Endothelial cell (in vitro differentiated cells): ENCODE measurements around the gene SAG. TPM values are rescaled to one million over a fixed set of nuclear protein-coding genes. Genes with fewer than 3 reads are reported as not detected.

Experiments
- DNase-seq: peaks from one replicate; pipeline ENCODE4 v3.0.0; 2021; ENCODE audit warnings: low spot score
- H3K27ac Mint-ChIP-seq: one replicate; pipeline ENCODE4 v1.8.0; 2021; ENCODE audit warnings: mixed read lengths, inconsistent platforms; ENCODE audit not compliant: unreplicated experiment
- H3K27me3 Mint-ChIP-seq: one replicate; pipeline ENCODE4 v1.8.0; 2021; ENCODE audit warnings: mild to moderate bottlenecking, moderate library complexity, mixed read lengths, inconsistent platforms; ENCODE audit not compliant: unreplicated experiment
- H3K36me3 Mint-ChIP-seq: one replicate; pipeline ENCODE4 v1.8.0; 2021; ENCODE audit warnings: mild to moderate bottlenecking, low read depth, mixed read lengths, inconsistent platforms; ENCODE audit not compliant: unreplicated experiment
- H3K4me1 Mint-ChIP-seq: one replicate; pipeline ENCODE4 v1.8.0; 2021; ENCODE audit warnings: mild to moderate bottlenecking, mixed read lengths, inconsistent platforms; ENCODE audit not compliant: unreplicated experiment
- H3K4me3 Mint-ChIP-seq: one replicate; pipeline ENCODE4 v1.8.0; 2021; ENCODE audit warnings: mild to moderate bottlenecking, mixed read lengths, inconsistent platforms; ENCODE audit not compliant: unreplicated experiment
- H3K9me3 Mint-ChIP-seq: one replicate; pipeline ENCODE4 v1.8.0; 2021; ENCODE audit warnings: mixed read lengths, inconsistent platforms; ENCODE audit not compliant: unreplicated experiment
- total RNA-seq: library from RNA; stranded (reverse); fragmentation: NEBNext Ultra II Directional; extraction: Animal tissue kit (Norgen Biotek cat#: 25700); gene quantifications from one replicate; pipeline ENCODE4 v1.2.1, GENCODE V29; 2021; ENCODE audit not compliant: unreplicated experiment
- TF ChIP-seq, protein P1 (sequence below): fragments of 200-600 bp; sonication (generic); IDR thresholded peaks from one replicate; pipeline ENCODE4 v1.5.0; 2021; ENCODE audit warnings: antibody characterized with exemption; ENCODE audit not compliant: unreplicated experiment

Gene SAG
- total RNA-seq, 1 donor from 2014 or later: not detected

DNA sequence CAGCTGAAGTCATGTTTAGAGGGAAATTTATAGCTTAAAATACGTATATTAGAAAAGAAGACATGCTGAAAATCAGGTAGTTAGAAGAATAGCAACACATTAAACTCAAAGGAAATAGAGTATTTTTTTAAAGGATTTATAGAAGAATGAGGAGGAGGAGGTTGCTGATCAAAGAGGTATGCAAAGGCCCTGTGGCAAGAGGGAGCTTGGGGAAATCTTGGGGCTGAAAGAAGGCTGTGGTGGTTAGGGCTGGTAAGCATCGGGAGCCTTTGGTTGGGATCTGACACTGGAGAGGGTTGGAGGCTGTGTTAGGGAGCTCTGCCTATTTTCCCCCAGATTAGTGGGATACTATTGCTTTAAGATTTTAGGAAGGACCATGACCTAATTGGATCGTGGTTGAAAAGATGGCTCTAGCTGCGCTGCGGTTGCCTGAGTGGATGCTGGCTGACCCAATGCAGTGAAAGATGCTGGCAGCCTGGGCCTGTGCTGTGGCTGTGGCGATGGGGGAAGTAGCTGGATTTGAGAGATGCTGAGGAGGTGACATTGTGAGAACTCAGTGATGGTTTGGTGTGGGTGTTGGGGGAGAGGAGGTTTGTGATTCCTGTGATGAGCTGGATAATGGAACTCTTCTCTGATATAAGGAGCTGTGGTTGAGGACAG lies 58.4 kb downstream of the SAG start:
- no peak overlapping the region for H3K27ac Mint-ChIP-seq
- DNase-seq: no peak
- no peaks in the 10 kb centered on the region for H3K27me3 Mint-ChIP-seq
- H3K36me3 Mint-ChIP-seq: no peaks in the 10 kb centered on the region
- TF ChIP-seq, protein P1, sequence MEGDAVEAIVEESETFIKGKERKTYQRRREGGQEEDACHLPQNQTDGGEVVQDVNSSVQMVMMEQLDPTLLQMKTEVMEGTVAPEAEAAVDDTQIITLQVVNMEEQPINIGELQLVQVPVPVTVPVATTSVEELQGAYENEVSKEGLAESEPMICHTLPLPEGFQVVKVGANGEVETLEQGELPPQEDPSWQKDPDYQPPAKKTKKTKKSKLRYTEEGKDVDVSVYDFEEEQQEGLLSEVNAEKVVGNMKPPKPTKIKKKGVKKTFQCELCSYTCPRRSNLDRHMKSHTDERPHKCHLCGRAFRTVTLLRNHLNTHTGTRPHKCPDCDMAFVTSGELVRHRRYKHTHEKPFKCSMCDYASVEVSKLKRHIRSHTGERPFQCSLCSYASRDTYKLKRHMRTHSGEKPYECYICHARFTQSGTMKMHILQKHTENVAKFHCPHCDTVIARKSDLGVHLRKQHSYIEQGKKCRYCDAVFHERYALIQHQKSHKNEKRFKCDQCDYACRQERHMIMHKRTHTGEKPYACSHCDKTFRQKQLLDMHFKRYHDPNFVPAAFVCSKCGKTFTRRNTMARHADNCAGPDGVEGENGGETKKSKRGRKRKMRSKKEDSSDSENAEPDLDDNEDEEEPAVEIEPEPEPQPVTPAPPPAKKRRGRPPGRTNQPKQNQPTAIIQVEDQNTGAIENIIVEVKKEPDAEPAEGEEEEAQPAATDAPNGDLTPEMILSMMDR: no peak
- H3K4me3 Mint-ChIP-seq: no peak overlapping the region
- no peaks in the 10 kb centered on the region for H3K9me3 Mint-ChIP-seq
- no peaks in the 10 kb centered on the region for H3K4me1 Mint-ChIP-seq

GRCh38 chr2:233367586-233367985 lies 60.0 kb downstream of the SAG start:
- no peak for DNase-seq
- H3K27me3 Mint-ChIP-seq: no peaks in the 10 kb centered on the region
- H3K4me1 Mint-ChIP-seq: no peaks in the 10 kb centered on the region
- H3K36me3 Mint-ChIP-seq: no peaks in the 10 kb centered on the region
- H3K4me3 Mint-ChIP-seq: no peak overlapping the region
- TF ChIP-seq, protein P1: no peak
- H3K9me3 Mint-ChIP-seq: no peaks in the 10 kb centered on the region
- H3K27ac Mint-ChIP-seq: no peak overlapping the region

- H3K27me3 Mint-ChIP-seq: peaks cover 1% of the 10 kb centered on the region
- H3K4me1 Mint-ChIP-seq: no peaks in the 10 kb centered on the region
- TF ChIP-seq, protein P1: no peak
- no peak overlapping the region for H3K27ac Mint-ChIP-seq
- no peaks in the 10 kb centered on the region for H3K36me3 Mint-ChIP-seq
- no peak overlapping the region for H3K4me3 Mint-ChIP-seq
- DNase-seq: no peak
- H3K9me3 Mint-ChIP-seq: no peaks in the 10 kb centered on the region
Observed at GRCh38 chr2:233368756-233369155, 61.1 kb downstream of the SAG start.

DNA sequence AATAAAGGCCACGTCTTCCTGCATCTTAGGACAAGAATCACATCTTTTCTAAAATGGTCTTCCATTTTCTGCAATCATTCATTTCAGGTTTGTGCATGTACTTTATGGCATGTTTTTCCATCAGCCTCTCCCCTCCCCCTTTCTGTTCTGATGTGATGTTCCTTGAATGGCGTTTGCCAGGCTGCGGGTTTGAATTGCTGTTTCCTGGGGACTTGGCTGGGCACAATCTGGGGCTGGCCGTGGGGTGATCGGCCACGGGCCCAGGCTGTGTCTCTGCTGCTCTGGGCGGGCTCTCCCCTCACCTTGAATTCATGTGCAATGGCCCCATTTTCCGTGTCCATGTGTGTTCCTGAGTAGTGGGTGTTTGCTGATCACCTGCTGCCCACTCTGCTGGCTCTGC lies 61.8 kb downstream of the SAG start:
- H3K4me3 Mint-ChIP-seq: no peak overlapping the region
- no peaks in the 10 kb centered on the region for H3K9me3 Mint-ChIP-seq
- no peaks in the 10 kb centered on the region for H3K36me3 Mint-ChIP-seq
- no peak overlapping the region for H3K27ac Mint-ChIP-seq
- peaks cover 1% of the 10 kb centered on the region for H3K27me3 Mint-ChIP-seq
- no peaks in the 10 kb centered on the region for H3K4me1 Mint-ChIP-seq
- DNase-seq: no peak
- TF ChIP-seq, protein P1: no peak

DNA sequence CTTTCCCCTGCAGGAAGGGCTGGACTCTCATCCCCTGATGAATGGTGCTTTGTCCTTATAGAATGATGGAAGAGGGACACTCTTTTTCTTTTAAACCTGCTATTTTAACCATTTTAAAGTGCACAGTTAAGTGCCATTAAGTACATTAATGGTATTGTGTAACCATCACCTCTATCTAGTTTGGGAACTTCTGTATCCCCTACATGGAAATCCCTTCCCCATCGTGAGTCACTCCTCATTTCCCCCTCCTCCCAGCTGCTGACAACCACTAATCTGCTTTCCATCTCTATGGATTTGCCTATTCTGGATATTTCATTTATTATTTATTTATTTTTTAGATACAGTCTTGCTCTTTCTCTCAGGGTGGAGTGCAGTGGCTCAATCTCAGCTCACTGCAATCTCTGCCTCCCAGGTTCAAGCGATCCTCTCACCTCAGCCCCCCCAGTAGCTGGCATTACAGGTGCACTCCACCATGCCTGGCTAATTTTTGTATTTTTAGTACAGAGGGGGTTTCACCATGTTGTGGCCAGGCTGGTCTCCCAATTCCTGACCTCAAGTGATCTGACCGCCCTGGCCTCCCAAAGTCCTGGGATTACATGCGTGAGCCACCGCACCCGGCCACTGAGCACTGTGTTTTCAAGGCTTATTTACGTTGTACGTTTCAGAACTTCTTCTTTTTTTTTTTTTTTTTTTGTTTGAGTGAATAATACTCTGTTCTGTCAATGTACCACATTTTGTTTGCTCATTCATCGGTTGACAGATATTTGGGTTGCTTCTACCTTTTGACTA lies 62.5 kb downstream of the SAG start:
- no peak overlapping the region for H3K4me3 Mint-ChIP-seq
- TF ChIP-seq, protein P1: no peak
- no peaks in the 10 kb centered on the region for H3K4me1 Mint-ChIP-seq
- DNase-seq: no peak
- H3K27ac Mint-ChIP-seq: no peak overlapping the region
- H3K27me3 Mint-ChIP-seq: peaks cover 1% of the 10 kb centered on the region
- no peaks in the 10 kb centered on the region for H3K9me3 Mint-ChIP-seq
- no peaks in the 10 kb centered on the region for H3K36me3 Mint-ChIP-seq
